BJ (cell line): Measurements from ENCODE around the gene SCFD1. TPM values are rescaled to one million over a fixed set of nuclear protein-coding genes. Genes with fewer than 3 reads are reported as not detected.
"Not testable (repeated sequence)": the region's sequence is repeated elsewhere in the genome, so short reads cannot be mapped to it uniquely, and the experiment has no call there.

Source experiments
- CTCF ChIA-PET: fragments of 350-600 bp; formaldehyde crosslinking; extraction: SDS; loops from one replicate; lab custom pipeline; 2021; ENCODE audit warnings: antibody characterized with exemption, inconsistent platforms; lab: Yijun Ruan, JAX
- POLR2A ChIA-PET: fragments of 300-600 bp; sonication (Branson Sonifier 250); formaldehyde crosslinking; extraction: SDS; loops from one replicate; lab custom pipeline; 2021; ENCODE audit warnings: antibody characterized with exemption; lab: Charles Lee
- DNase-seq: peaks from one replicate; pipeline ENCODE4 v3.0.0-alpha.2; 2011; ENCODE audit warnings: low read depth
- H3K27me3 ChIP-seq: 2 replicates; pipeline ENCODE4 v1.6.0; 2011; ENCODE audit warnings: low read length; ENCODE audit not compliant: control insufficient read depth, insufficient read depth
- H3K36me3 ChIP-seq: 2 replicates; pipeline ENCODE4 v1.5.1; 2011; ENCODE audit warnings: low read length; ENCODE audit not compliant: control insufficient read depth, insufficient read depth
- H3K4me3 ChIP-seq: 2 replicates; pipeline ENCODE4 v1.5.1; 2011; ENCODE audit warnings: low read depth, mild to moderate bottlenecking, control low read depth, low read length
- CTCF ChIP-seq: IDR thresholded peaks from 2 replicates; pipeline ENCODE4 v1.5.1; 2011; ENCODE audit warnings: low read depth, mild to moderate bottlenecking, control low read depth, inconsistent platforms, low read length, moderate library complexity; ENCODE audit not compliant: insufficient read depth
- polyA minus RNA-seq: library from RNA; depleted of rRNA, polyadenylated mRNA; stranded (reverse); fragments of >200 nt; gene quantifications from 2 replicates; pipeline ENCODE4 v1.2.3, GENCODE V29; 2011; rRNA and poly(A)+ RNA removed
- polyA plus RNA-seq: library from polyadenylated mRNA; depleted of rRNA; stranded (reverse); fragments of >200 nt; gene quantifications from 2 replicates; pipeline ENCODE4 v1.2.3, GENCODE V29; 2011; rRNA removed

The SCFD1 gene
- polyA plus RNA-seq (61.0 and 115 TPM in 2 replicates), polyA minus RNA-seq (46.1 and 46.3 TPM in 2 replicates)

GRCh38 chr14:30621940-30622830, at the start of gene SCFD1:
Gene SCFD1, plus strand, starts transcription at chr14:30622319. Its CDS starts 20 bp downstream, at chr14:30622339.
- no peaks in the 10 kb centered on the region for H3K27me3 ChIP-seq
- peaks cover 2% of the 10 kb centered on the region; the same call in 1 of the 2 replicates for H3K36me3 ChIP-seq
- POLR2A ChIA-PET, result interaction anchor here (0.9 kb wide), 1 partner anchor 32 kb away, joined by 3 read pairs; no protein-coding TSS in a partner anchor
- CTCF ChIA-PET, result interaction anchor here (1.3 kb wide), 1 partner anchor 11 kb away, joined by 3 read pairs; no protein-coding TSS in a partner anchor
- H3K4me3 ChIP-seq, result peak within 1 kb of the TSS; percentile 69
- no peak for TF ChIP-seq CTCF
- DNase-seq, result peak; percentile 38

- ChIA-PET POLR2A (no interaction called here), CTCF (interaction anchor here (0.7 kb wide), 1 partner anchor 10 kb away, joined by 3 read pairs; no protein-coding TSS in a partner anchor)
- Histone ChIP-seq H3K36me3 (no peaks in the 10 kb centered on the region), H3K4me3 (no peak overlapping the region), H3K27me3 (no peaks in the 10 kb centered on the region)
- no peak for TF ChIP-seq CTCF
- no peak for DNase-seq
Measured at GRCh38 chr14:30572771-30573170, 49.3 kb upstream of the SCFD1 start.

- DNase-seq, result no peak
- Histone ChIP-seq H3K36me3 (no peaks in the 10 kb centered on the region), H3K27me3 (no peaks in the 10 kb centered on the region), H3K4me3 (no peak overlapping the region)
- ChIA-PET POLR2A (no interaction called here), CTCF (interaction anchor here (0.7 kb wide), 1 partner anchor 9 kb away, joined by 3 read pairs; no protein-coding TSS in a partner anchor)
- TF ChIP-seq CTCF, result no peak
Measured at GRCh38 chr14:30573226-30573814, 48.8 kb upstream of the SCFD1 start.

GRCh38 chr14:30573966-30574365, 48.2 kb upstream of the SCFD1 start:
- DNase-seq, result no peak
- ChIA-PET POLR2A (no interaction called here), CTCF (no interaction called here)
- no peak for TF ChIP-seq CTCF
- no peaks in the 10 kb centered on the region for H3K27me3 ChIP-seq
- H3K4me3 ChIP-seq, result no peak overlapping the region
- H3K36me3 ChIP-seq, result no peaks in the 10 kb centered on the region

GRCh38 chr14:30574777-30575176, 47.3 kb upstream of the SCFD1 start:
- H3K36me3 ChIP-seq, DNase-seq, CTCF ChIA-PET, H3K4me3 ChIP-seq, H3K27me3 ChIP-seq, POLR2A ChIA-PET: not testable (repeated sequence)

GRCh38 chr14:30576333-30576732, 45.8 kb upstream of the SCFD1 start:
- CTCF ChIA-PET, H3K4me3 ChIP-seq: not testable (repeated sequence)

More at GRCh38 chr14:30576333-30576732, 45.8 kb upstream of the SCFD1 start:
- H3K36me3 ChIP-seq, POLR2A ChIA-PET, DNase-seq, H3K27me3 ChIP-seq: not testable (repeated sequence)
